Esophagus muscularis mucosa (tissue), 3 donors: Measurements from ENCODE around the gene TNS1.

Experiments used
- CTCF ChIP-seq, 3 experiments: fragments of 200-600 bp in 2 of 3; fragments of 450-650 bp in 1 of 3; sonication (generic) in 2 of 3; IDR thresholded peaks; one replicate each; pipeline ENCODE4 v1.5.1; 2017 to 2019; ENCODE audit warnings: antibody characterized with exemption in 3 of 3, mild to moderate bottlenecking in 2 of 3, moderate library complexity in 1 of 3
- POLR2AphosphoS5 ChIP-seq, 2 donors: sonication (generic); formaldehyde crosslinking; IDR thresholded peaks; one replicate each; pipeline ENCODE4 v1.6.1; 2017; ENCODE audit warnings: antibody characterized with exemption in 2 of 2

DNA sequence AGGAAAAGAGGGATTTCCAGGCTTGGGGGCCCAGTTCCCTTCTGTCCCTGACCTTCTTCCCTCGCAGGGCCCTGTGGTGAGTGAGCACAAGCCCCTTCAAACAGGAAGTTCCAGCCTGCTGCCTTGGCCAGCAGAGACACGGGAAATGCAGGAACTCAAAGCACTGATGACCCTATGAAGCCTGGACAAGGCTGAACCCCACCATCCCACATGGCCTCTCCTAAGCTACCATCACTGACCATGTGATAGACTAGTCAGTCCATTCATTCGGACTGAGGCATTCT lies 196.4 kb downstream of the TNS1 start:
- no peak for TF ChIP-seq CTCF (IDR thresholded peaks at IDR 0.05)
- no peak for TF ChIP-seq POLR2AphosphoS5 (IDR thresholded peaks at IDR 0.05)
